Sigmoid colon (tissue), 4 donors: ENCODE results near the gene RXRA.

Experiments used
- EP300 ChIP-seq, 4 donors: sonication (generic); formaldehyde crosslinking; IDR thresholded peaks; one replicate each; pipeline ENCODE4 v1.6.1; 2017; ENCODE audit warnings: antibody characterized with exemption in 4 of 4
- POLR2AphosphoS5 ChIP-seq, 4 donors: sonication (generic); formaldehyde crosslinking; IDR thresholded peaks; one replicate each; pipeline ENCODE4 v1.6.1; 2017; ENCODE audit warnings: antibody characterized with exemption in 4 of 4
- TF ChIP-seq, protein P1 (sequence below), 4 experiments: fragments of 450-650 bp in 3 of 4; fragments of 200-600 bp in 1 of 4; IDR thresholded peaks; one replicate each; pipeline ENCODE4 v1.5.1; 2016 to 2019; ENCODE audit warnings: antibody characterized with exemption in 4 of 4, mild to moderate bottlenecking in 3 of 4, moderate library complexity in 2 of 4

DNA sequence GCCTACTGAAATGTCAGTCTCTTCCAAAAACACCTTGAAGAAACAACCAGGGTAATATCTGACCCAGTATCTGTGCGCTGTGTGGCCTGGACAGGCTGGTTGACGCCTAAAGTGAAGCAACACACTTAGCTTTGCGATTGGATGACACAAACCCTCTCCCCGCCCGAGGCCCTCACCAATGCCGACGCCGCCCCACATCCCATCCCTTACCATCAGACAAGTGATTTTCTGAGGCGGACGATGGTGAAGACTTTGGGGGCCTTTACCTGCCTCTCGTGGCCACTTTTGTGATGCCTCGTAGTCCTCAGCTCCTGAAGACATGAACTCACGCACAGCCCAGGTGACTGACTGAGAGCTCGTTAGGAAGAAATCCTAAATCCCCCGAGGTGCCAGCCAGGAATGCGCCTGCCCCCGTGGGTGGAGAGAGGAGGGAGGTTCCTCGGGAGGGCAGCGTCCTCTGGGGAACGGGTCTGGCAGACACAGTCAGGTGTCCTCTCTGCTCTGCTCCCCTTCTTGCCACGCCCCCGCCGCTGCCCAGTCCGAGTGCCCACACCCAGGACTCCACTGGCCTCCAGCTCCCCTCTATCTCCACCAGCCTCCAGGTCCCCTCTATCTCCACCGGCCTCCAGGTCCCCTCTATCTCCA is 31.0 kb upstream of the RXRA start:
- TF ChIP-seq, protein P1, sequence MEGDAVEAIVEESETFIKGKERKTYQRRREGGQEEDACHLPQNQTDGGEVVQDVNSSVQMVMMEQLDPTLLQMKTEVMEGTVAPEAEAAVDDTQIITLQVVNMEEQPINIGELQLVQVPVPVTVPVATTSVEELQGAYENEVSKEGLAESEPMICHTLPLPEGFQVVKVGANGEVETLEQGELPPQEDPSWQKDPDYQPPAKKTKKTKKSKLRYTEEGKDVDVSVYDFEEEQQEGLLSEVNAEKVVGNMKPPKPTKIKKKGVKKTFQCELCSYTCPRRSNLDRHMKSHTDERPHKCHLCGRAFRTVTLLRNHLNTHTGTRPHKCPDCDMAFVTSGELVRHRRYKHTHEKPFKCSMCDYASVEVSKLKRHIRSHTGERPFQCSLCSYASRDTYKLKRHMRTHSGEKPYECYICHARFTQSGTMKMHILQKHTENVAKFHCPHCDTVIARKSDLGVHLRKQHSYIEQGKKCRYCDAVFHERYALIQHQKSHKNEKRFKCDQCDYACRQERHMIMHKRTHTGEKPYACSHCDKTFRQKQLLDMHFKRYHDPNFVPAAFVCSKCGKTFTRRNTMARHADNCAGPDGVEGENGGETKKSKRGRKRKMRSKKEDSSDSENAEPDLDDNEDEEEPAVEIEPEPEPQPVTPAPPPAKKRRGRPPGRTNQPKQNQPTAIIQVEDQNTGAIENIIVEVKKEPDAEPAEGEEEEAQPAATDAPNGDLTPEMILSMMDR (IDR thresholded peaks at IDR 0.05), result no peak
- TF ChIP-seq EP300 (IDR thresholded peaks at IDR 0.05) (no peak), POLR2AphosphoS5 (IDR thresholded peaks at IDR 0.05) (no peak)
